HG02642 (cell line): ENCODE results near the gene TECPR1.
A peak's percentile ranks its signal among the peaks of the same experiment; 100 is the strongest.

Experiments
- ATAC-seq: cut with Tn5 transposase; IDR thresholded peaks from one replicate; pipeline ENCODE4 v1.9.1; 2021; ENCODE audit warnings: mild to moderate bottlenecking; ENCODE audit not compliant: unreplicated experiment, poor library complexity

Gene TECPR1

GRCh38 chr7:98213888-98214810 lies 37.9 kb downstream of the TECPR1 start:
- no peak for ATAC-seq

- ATAC-seq: no peak
Observed at GRCh38 chr7:98213296-98213887, 38.6 kb downstream of the TECPR1 start.

- ATAC-seq: no peak
Observed at GRCh38 chr7:98212532-98213041, 39.4 kb downstream of the TECPR1 start.

- ATAC-seq: peak; percentile 3
Observed at GRCh38 chr7:98211676-98212531, 40.1 kb downstream of the TECPR1 start.

- ATAC-seq: peak; percentile 44
Observed at GRCh38 chr7:98211221-98211675, 40.8 kb downstream of the TECPR1 start, which contains the start of gene BHLHA15. TSS of gene BHLHA15 (plus strand) at chr7:98211439. CDS start at chr7:98212310, 871 bp downstream.

GRCh38 chr7:98210513-98211220 lies 41.4 kb downstream of the TECPR1 start:
- no peak for ATAC-seq

GRCh38 chr7:98209166-98209920 lies 42.7 kb downstream of the TECPR1 start:
- ATAC-seq: no peak

- ATAC-seq: no peak
Observed at GRCh38 chr7:98206451-98207330, 45.3 kb downstream of the TECPR1 start.

GRCh38 chr7:98205162-98205845 lies 46.7 kb downstream of the TECPR1 start:
- no peak for ATAC-seq

GRCh38 chr7:98204670-98205069 lies 47.4 kb downstream of the TECPR1 start:
- no peak for ATAC-seq

GRCh38 chr7:98203964-98204605 lies 47.9 kb downstream of the TECPR1 start:
- no peak for ATAC-seq

GRCh38 chr7:98203261-98203963 lies 48.6 kb downstream of the TECPR1 start:
- ATAC-seq: peak; percentile 37

- peak; percentile 93 for ATAC-seq
Observed at GRCh38 chr7:98202367-98203195, 49.5 kb downstream of the TECPR1 start.

- ATAC-seq: peak; percentile 46
Observed at GRCh38 chr7:98200364-98200763, 51.7 kb downstream of the TECPR1 start.

GRCh38 chr7:98199131-98199530 lies 52.9 kb downstream of the TECPR1 start:
- no peak for ATAC-seq
